Renal cortical epithelial cell (primary cell): ENCODE measurements around the gene WHRN. TPM values are rescaled to one million over a fixed set of nuclear protein-coding genes. Genes with fewer than 3 reads are reported as not detected.
A peak's percentile ranks its signal among the peaks of the same experiment; 100 is the strongest.

Experiments
- DNase-seq: peaks from one replicate; pipeline ENCODE4 v3.0.0-alpha.2; 2011; ENCODE audit warnings: low read depth
- total RNA-seq: library from RNA; depleted of rRNA; stranded (reverse); fragments of >200 nt; gene quantifications from 2 replicates; pipeline ENCODE4 v1.2.3, GENCODE V29; 2014

The WHRN gene
- total RNA-seq = 0.52 and 5.2 TPM in 2 replicates

DNA sequence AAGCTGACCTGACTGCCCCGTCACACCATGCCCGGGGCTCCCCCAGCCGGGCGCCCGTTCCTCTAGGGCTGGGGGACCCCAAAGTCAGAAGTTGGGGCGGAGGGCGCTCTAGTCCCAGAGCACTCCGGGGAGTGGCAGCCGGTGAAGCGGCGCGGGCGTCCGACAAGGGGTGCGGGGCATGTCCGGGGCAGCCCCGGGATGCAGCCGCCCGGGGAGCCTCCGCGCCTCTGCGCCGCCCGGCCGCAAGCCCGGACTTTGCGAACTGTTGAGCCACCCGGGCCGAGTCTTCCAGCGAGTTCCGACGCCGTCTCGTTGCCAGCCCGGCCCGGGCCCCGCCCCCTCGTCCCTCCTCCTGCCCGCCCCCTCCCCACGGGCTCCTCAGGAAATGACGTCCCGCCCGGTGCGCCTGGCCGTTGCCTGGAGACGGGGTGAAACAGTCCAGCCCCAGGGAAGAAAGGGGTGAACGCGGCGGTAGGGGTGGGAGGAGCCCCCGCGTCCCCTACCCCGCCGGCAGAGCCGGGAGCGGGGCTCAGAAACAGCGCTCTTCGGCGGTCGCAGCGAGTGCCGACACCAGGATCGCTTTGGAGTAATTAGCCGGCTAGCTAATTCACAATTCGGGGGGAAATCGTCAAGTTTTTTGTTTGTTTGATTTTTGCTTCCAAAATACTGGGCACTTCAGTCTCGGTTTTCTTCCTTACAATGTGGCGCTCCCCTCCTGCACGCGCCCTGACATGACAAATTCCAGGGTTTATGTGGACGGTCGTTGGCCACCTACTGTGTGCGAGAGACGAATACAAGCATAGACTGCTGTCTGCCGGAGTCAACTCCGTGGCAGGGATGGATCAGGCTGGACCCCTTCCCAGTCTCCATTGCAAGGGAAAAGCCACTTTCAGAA, at the start of gene WHRN:
TSS of gene WHRN (minus strand) at position 287 of the 895 bp plus-strand sequence. CDS start 672 bp downstream, outside the sequence.
- peak; percentile 73 for DNase-seq

DNA sequence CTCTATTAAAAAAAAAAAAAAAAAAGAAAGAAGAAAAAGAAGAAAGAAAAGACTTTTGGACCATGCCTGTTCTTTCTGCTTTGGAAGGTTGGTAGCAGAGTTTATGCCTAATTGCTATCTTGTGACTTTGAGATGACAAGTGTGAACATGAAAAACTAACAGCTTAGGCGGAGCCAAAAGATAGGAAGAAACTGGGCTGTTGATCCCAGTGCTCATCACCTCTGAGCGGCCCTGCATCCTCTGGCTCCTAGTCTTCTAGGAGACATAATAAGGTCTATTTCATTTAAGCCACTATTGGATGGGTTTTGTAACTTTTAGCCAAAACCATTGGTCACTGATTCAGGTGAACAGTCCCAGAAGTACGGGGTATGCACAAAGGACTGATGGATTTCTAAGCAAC, 47.9 kb upstream of the WHRN start:
- no peak for DNase-seq

- DNase-seq = peak; percentile 40
Observed at GRCh38 chr9:114552706-114553105, 47.4 kb upstream of the WHRN start.

DNA sequence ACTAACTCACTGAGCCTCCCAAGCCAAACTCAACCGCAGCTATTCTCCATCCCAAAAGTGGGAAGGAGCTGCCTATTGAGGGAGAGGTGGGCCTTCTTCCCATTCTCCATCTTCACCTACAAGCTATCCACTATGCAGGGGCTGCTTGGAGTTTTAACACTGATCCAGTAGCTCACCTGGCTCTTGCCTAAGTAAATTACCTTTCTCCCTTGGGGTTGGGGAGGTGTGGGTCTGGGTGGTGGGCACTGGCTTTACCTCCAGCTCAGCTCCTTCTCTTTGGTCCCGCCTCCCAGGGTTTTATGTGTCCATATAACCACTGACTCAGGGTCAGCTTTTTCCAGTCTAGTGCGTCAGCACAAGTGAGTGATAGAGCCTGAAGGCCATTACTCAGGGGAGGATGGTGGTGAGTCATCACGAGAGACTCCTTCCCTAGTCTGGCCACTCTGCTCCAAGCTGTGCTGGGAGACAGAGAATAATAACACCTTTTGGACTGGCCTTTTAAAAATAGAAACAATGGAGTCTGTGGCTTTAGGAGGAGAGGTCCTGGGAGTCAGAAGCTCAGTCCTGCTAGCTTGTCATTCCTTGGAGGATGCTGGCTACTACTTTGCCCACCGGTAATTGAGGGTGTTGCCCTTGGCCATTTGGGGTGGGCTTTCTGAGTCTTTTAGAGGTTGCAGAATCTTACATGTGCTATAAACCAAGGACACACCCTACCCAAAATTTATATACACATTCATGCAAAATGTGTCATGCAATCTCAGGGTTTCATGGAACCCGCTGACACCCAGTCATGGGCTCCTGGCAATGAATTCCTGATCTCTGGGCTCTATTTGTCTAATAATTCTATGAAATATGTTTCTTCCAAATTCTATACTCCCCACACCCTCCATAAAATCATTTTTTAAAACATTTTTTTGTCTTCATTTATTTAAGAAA, 46.7 kb upstream of the WHRN start:
- peak; percentile 99 for DNase-seq

DNA sequence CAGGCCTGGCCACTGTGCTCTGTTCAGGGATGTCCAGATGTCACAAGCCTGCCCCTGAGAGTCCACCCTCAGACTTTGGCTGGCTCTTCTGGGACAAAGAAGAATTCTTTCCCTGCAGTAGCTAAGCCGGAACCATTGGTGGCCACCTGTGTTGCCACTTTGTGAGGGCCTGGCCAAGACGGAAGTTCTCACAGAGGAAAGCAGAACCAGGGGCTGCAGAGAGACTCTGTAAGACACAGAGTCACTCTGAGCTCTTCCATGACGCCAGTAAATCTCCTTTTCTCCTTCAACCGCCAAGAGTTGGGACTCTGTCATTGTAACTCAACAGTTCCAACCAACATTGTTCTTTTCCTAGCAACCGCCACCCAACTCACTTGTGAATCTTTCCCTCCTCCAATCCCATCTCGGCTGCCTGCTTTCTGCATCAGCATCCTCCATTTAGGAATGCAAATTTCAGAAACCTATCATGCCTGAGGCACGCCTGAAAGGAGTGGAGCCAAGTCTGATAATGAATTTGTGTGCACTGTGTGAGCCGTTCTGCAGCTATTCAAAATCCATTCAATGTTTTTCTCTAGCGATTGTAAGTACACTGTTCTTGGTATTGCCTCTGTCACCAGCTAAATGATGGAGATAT, 44.5 kb upstream of the WHRN start:
- DNase-seq = no peak

- DNase-seq = no peak
Observed at GRCh38 chr9:114546851-114547250, 41.6 kb upstream of the WHRN start.

DNA sequence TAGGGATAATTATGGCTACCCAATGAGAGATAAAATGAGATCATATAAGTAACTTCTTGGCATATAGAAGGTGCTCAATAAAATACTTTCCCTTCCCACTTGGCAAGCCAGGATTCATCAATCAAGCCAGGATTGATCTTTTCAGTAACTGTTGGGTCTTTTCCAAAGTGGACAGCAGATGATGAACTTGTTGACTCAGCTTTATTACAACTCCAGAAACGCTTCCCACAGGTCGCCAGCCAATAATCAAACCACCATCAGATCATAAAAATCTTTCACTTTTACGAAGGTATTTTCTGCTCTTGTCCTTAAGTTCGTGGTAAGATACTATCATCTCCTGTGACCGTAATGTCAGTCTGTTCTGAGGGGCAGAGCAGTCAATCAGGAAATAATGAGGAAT, 39.8 kb upstream of the WHRN start:
- no peak for DNase-seq

DNA sequence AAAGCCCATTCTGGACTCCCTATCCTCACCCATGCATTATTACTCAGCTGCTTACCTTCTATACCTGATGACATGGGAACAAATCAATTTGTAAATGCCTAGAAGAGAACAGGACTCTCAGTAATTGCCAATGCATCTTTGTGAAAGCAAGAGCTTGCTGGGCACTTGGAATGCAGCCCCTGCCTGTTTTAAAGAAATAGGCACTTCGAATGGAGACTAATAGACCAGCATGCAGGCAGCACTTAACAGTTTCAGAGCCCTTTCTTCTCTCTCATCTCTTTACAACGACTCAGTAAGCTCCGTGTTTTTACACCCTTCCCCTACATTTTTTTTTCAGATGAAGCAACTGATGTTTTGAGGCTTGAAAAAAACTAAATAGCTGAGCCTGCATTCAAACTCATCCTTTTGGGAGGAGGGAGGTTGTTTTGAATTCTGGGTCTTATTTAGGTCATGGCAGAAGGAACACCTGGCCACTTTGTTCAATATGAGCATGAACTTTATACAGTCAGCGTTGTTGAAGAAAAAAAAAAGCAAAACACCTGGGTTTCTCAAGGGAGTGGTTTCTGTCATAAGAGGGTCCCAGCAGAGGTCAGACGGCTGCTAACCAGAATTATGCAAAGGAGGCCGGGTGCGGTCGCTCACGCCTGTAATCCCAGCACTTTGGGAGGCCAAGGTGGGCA, 34.6 kb upstream of the WHRN start:
- no peak for DNase-seq

- DNase-seq = peak; percentile 31
Observed at GRCh38 chr9:114538241-114538640, 33.0 kb upstream of the WHRN start.

- DNase-seq = peak; percentile 82
Observed at GRCh38 chr9:114532561-114533237, 27.4 kb upstream of the WHRN start.

GRCh38 chr9:114529285-114529684, 24.0 kb upstream of the WHRN start:
- no peak for DNase-seq

DNA sequence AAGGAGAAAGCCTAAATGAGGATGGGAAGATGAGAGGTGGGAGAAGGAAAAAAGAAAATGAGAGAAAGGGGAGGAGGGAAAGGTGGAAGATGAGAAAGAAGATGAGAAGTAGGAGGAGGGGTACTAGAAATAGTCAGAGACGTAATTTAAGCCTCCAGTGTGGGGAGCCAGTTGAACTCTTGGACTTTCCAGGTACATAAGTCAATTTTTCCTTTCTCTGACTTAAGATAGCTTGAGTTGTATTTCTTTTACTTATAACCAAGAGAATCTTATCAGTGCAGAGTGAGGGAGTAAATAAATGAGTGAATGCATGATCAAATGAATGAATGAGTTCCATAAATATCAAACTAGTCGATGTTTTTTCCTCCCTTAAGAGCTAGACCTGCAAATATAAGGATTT, 21.5 kb upstream of the WHRN start:
- DNase-seq = no peak

DNA sequence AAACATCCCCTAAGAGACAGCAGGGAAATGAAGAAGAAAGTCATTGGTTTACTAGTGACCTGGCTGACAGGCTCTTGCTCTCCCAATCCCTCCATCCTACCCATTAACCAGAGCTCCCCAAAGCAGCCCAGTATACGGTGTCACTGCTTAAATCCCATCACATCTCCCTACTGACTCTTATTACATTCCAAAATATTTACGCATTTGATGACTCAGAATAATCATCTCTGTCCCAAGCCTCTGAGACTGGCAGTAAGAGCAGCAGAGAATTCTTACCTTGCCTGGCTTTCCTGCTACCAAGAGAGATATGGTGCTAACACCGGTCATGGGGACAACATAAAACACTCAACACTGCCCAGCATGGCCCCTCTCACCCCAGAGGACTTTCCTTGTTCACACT, 20.2 kb upstream of the WHRN start:
- peak; percentile 18 for DNase-seq

- peak; percentile 51 for DNase-seq
Observed at GRCh38 chr9:114524247-114524681, 19.0 kb upstream of the WHRN start.

DNA sequence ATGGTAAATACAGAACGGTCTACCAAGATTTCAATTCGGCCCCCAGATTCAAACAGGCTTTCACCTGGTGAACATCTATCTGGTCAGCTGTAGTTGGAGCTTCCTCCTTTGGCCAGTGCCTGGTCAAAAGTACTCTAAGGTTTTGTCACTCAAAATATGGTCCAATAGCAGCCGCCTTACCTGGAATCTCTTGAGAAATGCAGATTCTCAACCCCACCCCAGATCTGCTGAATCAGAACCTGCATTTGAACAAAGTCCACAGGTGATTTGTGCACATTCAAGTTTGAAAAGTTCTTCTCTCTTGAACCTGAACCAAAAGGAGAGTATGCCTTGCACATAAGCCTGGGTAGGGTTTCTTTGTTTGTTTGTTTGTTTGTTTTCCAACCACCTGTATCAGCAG, 17.6 kb upstream of the WHRN start:
- no peak for DNase-seq

- no peak for DNase-seq
Observed at GRCh38 chr9:114522286-114522685, 17.0 kb upstream of the WHRN start.

- DNase-seq = peak; percentile 60
Observed at GRCh38 chr9:114521846-114522245, 16.6 kb upstream of the WHRN start.

GRCh38 chr9:114518599-114519022, 13.3 kb upstream of the WHRN start:
- no peak for DNase-seq

- DNase-seq = no peak
Observed at GRCh38 chr9:114518120-114518519, 12.8 kb upstream of the WHRN start.

DNA sequence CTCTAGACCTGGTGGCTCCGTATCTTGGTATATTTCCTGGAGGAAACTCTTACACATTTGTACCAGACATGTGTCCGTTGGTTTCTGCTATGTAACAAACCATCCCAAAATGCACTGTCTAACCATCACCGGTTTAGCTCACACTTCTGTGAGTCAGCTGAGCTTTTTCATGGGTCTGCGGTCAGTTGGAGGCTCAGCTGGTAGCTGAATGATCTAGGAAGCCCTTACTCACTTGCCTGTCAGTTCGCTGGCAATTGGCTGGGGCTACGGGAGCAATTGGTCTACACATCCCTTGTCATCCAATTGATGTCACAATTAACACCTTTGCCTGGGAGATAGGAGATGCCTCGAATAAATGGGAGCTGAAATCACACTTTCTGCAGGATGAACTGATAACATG, 11.6 kb upstream of the WHRN start:
- DNase-seq = peak; percentile 29

GRCh38 chr9:114515528-114515927, 10.3 kb upstream of the WHRN start:
- DNase-seq = no peak
